ENCODE results near the gene GALNT18.

The GALNT18 gene

DNA sequence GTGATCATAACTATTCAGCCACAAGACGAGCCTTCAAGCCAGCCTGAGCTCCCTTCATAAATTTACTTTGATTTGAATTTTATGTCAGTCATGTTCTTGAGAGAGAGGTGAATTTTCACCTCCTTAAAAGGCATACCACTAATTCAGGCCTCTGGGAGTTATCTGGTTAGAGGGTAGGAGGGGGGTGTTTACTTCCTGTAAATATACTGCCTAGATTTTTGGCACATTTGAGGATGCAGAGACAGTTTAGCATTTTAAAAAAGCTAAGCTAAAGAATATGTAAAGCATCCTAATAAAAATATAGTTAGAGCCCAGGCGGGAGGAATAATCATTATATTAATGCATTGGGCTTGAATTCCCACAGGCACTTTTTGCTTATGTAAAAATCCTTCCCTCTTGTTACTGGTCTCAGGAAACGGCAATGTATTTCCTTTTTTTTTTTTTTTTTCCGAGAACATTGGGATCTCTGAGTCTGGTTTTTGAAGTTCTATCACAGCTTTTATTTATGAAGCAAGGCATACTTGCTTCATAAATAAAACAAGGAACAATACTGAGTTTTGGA is 385.2 kb downstream of the GALNT18 start:
- no peak overlapping the region for H3K4me3 ChIP-seq (ENCODE audit: low read length)
- no peak for TF ChIP-seq CTCF (IDR thresholded peaks at IDR 0.05; ENCODE audit: insufficient read depth, low read depth, low read length, missing control alignments)
- DNase-seq (ENCODE audit: low read depth): no peak

- TF ChIP-seq CTCF (IDR thresholded peaks at IDR 0.05; ENCODE audit: insufficient read depth, low read depth, low read length, missing control alignments): no peak
- no peak overlapping the region for H3K4me3 ChIP-seq (ENCODE audit: low read length)
- DNase-seq (ENCODE audit: low read depth): no peak
These were observed 390.0 kb downstream of the GALNT18 start for GRCh38 chr11:11231763-11232162.

GRCh38 chr11:11230802-11231562 is 390.8 kb downstream of the GALNT18 start:
- DNase-seq (ENCODE audit: low read depth): no peak
- no peak overlapping the region for H3K4me3 ChIP-seq (ENCODE audit: low read length)
- peak; percentile 28 for TF ChIP-seq CTCF (IDR thresholded peaks at IDR 0.05; ENCODE audit: insufficient read depth, low read depth, low read length, missing control alignments)

DNA sequence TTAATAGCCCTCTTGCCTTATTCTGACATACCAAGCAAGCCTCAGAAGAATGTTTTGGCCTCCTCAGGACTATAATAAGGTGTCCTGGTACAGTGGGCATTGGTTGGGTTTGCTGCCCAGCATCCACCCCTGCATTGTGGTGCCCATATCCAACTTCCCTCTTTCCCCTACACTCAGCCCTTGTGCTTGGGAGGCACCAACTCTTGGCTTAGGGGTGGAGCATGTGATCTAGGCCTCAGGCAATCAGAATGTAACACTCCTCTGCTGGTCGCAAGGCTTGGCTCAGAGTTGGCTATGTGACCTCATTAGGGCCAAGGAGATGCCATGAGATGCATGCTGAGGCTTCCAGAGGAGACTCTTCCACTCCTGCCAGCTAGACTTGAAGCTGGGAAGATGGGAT is 391.7 kb downstream of the GALNT18 start:
- H3K4me3 ChIP-seq (ENCODE audit: low read length): no peak overlapping the region
- no peak for TF ChIP-seq CTCF (IDR thresholded peaks at IDR 0.05; ENCODE audit: insufficient read depth, low read depth, low read length, missing control alignments)
- DNase-seq (ENCODE audit: low read depth): no peak

DNA sequence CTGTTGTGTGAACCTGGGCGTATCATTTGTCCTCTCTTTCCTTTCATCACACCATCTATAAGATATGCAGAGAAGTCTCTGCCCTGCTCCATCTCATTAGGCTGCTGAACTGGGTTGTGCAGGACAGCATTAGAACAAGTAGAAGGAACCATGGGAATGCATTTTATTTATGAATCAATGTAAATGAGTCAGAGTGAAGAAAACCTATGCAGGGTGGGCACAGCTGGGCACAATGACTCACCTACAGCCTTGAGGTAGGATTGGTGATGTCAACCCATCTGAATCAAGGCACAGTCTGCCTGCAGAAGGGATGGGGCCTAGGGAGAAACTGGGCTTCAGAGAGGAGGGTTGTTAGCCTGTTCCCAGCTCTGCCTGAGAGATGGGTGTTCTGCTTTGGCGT is 392.2 kb downstream of the GALNT18 start:
- H3K4me3 ChIP-seq (ENCODE audit: low read length): no peak overlapping the region
- DNase-seq (ENCODE audit: low read depth): peak; percentile 96
- TF ChIP-seq CTCF (IDR thresholded peaks at IDR 0.05; ENCODE audit: insufficient read depth, low read depth, low read length, missing control alignments): no peak

DNA sequence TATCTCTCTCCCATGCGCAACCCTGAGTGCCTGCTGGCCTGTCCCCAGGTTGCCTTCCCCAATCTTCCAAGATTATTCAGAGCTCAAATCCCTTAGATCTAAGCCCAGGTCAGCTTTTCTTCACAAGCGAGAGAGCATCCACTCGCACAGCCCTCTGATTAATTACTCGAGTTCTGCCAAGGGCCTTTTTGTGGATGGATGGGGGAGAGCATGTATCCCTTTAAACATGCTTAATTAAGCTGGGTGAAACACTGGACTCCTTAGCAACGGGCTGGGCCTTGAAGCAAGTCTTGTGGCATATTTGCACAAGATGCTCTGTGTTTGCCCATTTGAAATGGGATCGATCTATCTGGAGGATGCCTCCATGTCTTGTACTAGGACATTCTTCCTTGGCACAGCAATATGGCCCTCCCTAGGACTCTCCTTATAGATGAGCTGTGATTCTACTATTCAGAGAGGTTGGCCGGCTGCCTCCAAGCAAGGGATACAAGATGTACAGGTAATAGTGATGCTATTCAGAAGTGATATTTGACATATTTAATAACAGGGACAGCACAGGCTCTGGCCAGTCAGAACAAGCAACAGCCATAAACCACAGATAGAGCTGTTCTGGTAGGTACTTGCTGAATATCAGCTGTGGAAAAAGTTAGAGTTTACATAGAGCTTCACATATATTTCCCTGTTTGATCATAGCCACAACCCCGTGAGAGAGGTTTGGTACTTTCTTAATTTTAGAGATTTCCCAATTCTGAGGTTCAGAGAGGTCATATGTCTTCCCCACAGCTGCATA is 394.3 kb downstream of the GALNT18 start:
- H3K4me3 ChIP-seq (ENCODE audit: low read length): no peak overlapping the region
- peak; percentile 43 for DNase-seq (ENCODE audit: low read depth)
- no peak for TF ChIP-seq CTCF (IDR thresholded peaks at IDR 0.05; ENCODE audit: insufficient read depth, low read depth, low read length, missing control alignments)

Measured in epithelial cell of esophagus (primary cell).